K562 (cell line): Measurements from ENCODE around the gene S100A8. TPM values are rescaled to one million over a fixed set of nuclear protein-coding genes. Genes with fewer than 3 reads are reported as not detected.

Source experiments
- ATAC-seq: fragments of 200-7000 bp; cut with Tn5 transposase; 3 replicates; pipeline ENCODE4 v1.9.1; 2020; ENCODE audit warnings: moderate library complexity
- BruUV-seq: library from RNA; stranded (reverse); fragments of 400-500 nt; replicated peaks from 2 replicates; lab custom pipeline; 2021; lab: Mats Ljungman, UMichigan
- CTCF ChIA-PET: fragments of 300-600 bp; formaldehyde crosslinking; extraction: SDS; loops from one replicate; lab custom pipeline; 2021; ENCODE audit warnings: low intra/inter-chr PET ratio; lab: Yijun Ruan, JAX
- POLR2A ChIA-PET: fragments of 300-600, 350-650 bp; sonication (Branson Sonifier 250); formaldehyde crosslinking; extraction: SDS; loops from one replicate; lab custom pipeline; 2021; ENCODE audit warnings: antibody characterized with exemption, inconsistent platforms; lab: Yijun Ruan, JAX
- DNase-seq, 4 experiments: peaks; one replicate each; pipeline versions ENCODE4 v3.0.0 to v3.0.0-alpha.2; 2011 to 2018; ENCODE audit warnings: low spot score in 3 of 4, mixed read lengths in 3 of 4; ENCODE audit errors: extremely low read depth in 1 of 4
- FAIRE-seq: peaks from 2 replicates; lab custom pipeline; 2011; peaks lifted over from hg19 to GRCh38; lab: Jason Lieb, UNC
- H2AFZ ChIP-seq: 2 replicates; pipeline ENCODE4 v1.6.0; 2011; ENCODE audit warnings: low read depth, low read length, control low read depth, inconsistent platforms
- H3K27ac ChIP-seq: fragments of 200-600 bp; 3 replicates; pipeline ENCODE4 v1.8.0; 2011; ENCODE audit warnings: low read depth, mild to moderate bottlenecking, control low read depth, inconsistent platforms, low read length, moderate library complexity, mixed read lengths; ENCODE audit errors: extremely low read depth
- H3K27me3 ChIP-seq, 2 experiments: fragments of 300-600 bp in 1 of 2; 2 replicates in 1 of 2; 3 replicates in 1 of 2; pipeline versions ENCODE4 v1.6.0 to v1.8.0; 2011; ENCODE audit warnings: inconsistent platforms in 2 of 2, low read length in 2 of 2, mild to moderate bottlenecking in 1 of 2, mixed read lengths in 1 of 2, moderate library complexity in 1 of 2; ENCODE audit not compliant: control insufficient read depth in 2 of 2, insufficient read depth in 2 of 2
- H3K36me3 ChIP-seq: fragments of 300-600 bp; 3 replicates; pipeline ENCODE4 v1.8.0; 2011; ENCODE audit warnings: mild to moderate bottlenecking, low read length, inconsistent platforms; ENCODE audit not compliant: control insufficient read depth, insufficient read depth
- H3K4me1 ChIP-seq, 2 experiments: fragments of 200-600 bp in 1 of 2; replicated peaks in 1 of 2; 2 replicates in 1 of 2; 3 replicates in 1 of 2; pipeline versions ENCODE4 v1.5.1 to v1.8.0; 2011; ENCODE audit warnings: inconsistent platforms in 2 of 2, low read length in 2 of 2, mild to moderate bottlenecking in 1 of 2, mixed read lengths in 1 of 2, moderate library complexity in 1 of 2; ENCODE audit not compliant: control insufficient read depth in 2 of 2, insufficient read depth in 2 of 2
- H3K4me2 ChIP-seq: 2 replicates; pipeline ENCODE4 v1.6.1; 2011; ENCODE audit warnings: low read length, control low read depth, inconsistent platforms, mixed read lengths; ENCODE audit not compliant: insufficient read depth
- H3K4me3 ChIP-seq: fragments of 200-600 bp; sonication (generic), shearing (Covaris generic); 2 replicates; pipeline ENCODE4 v1.5.1; 2016; ENCODE audit warnings: control low read depth, inconsistent platforms
- H3K79me2 ChIP-seq: fragments of 200-600 bp; 3 replicates; pipeline ENCODE4 v1.8.0; 2011; ENCODE audit warnings: low read length, inconsistent platforms; ENCODE audit not compliant: control insufficient read depth, insufficient read depth
- H3K9ac ChIP-seq, 2 experiments: 2 replicates each; pipeline versions ENCODE4 v1.6.0 to v1.6.1; 2011; ENCODE audit warnings: low read depth in 2 of 2, low read length in 2 of 2, control low read depth in 1 of 2, inconsistent platforms in 1 of 2, mild to moderate bottlenecking in 1 of 2, mixed read lengths in 1 of 2; ENCODE audit not compliant: insufficient read depth in 1 of 2
- H3K9me1 ChIP-seq: one replicate; pipeline ENCODE4 v1.6.0; 2011; ENCODE audit warnings: inconsistent platforms, mild to moderate bottlenecking, low read length, moderate library complexity; ENCODE audit not compliant: control insufficient read depth, insufficient read depth
- H3K9me3 ChIP-seq: replicated peaks from 2 replicates; pipeline ENCODE4 v1.5.1; 2011; ENCODE audit warnings: low read depth, low read length, inconsistent platforms; ENCODE audit not compliant: control insufficient read depth, insufficient read depth
- H4K20me1 ChIP-seq: replicated peaks from 2 replicates; pipeline ENCODE4 v1.6.1; 2011; ENCODE audit warnings: low read length, inconsistent platforms, mixed read lengths; ENCODE audit not compliant: control insufficient read depth, insufficient read depth
- CREB5 ChIP-seq: fragments of 250-450 bp; sonication (Bioruptor Pico); IDR thresholded peaks from 2 replicates; pipeline ENCODE4 v1.5.0; 2020; ENCODE audit warnings: mild to moderate bottlenecking
- CTCFL ChIP-seq: IDR thresholded peaks from 2 replicates; pipeline ENCODE4 v1.6.1; 2011; ENCODE audit warnings: borderline replicate concordance, low read depth, mild to moderate bottlenecking, moderate library complexity, low read length; ENCODE audit not compliant: insufficient read depth, poor library complexity, severe bottlenecking
- ID3 ChIP-seq, 2 experiments: fragments of 250-450 bp in 1 of 2; fragments of 450-650 bp in 1 of 2; sonication (Bioruptor Pico) in 1 of 2; IDR thresholded peaks; 2 replicates each; pipeline versions ENCODE4 v1.6.1 to v1.8.0; 2016 to 2021; ENCODE audit warnings: mild to moderate bottlenecking in 2 of 2, moderate library complexity in 2 of 2, missing compliant biosample characterization in 1 of 2, missing genetic modification characterization in 1 of 2
- JUN ChIP-seq, 2 experiments: sonication (generic) in 1 of 2; formaldehyde crosslinking in 1 of 2; IDR thresholded peaks; 2 replicates each; pipeline versions ENCODE4 v1.6.1 to v1.8.0; 2012 to 2022; ENCODE audit warnings: borderline replicate concordance in 2 of 2, mild to moderate bottlenecking in 2 of 2, improper control_type of control experiment in 1 of 2, low read depth in 1 of 2, low read length in 1 of 2, missing genetic modification reagents in 1 of 2
- NR0B1 ChIP-seq: fragments of 450-650 bp; IDR thresholded peaks from one replicate; pipeline ENCODE4 v1.6.1; 2018; ENCODE audit warnings: mild to moderate bottlenecking, moderate library complexity; ENCODE audit not compliant: partially characterized antibody
- RBM15 ChIP-seq: fragments of 200-400 bp; formaldehyde crosslinking; IDR thresholded peaks from 2 replicates; pipeline ENCODE4 v1.6.1; 2018; ENCODE audit warnings: mild to moderate bottlenecking, low read length, moderate library complexity; ENCODE audit not compliant: insufficient read depth
- ZNF695 ChIP-seq: fragments of 450-650 bp; formaldehyde crosslinking; IDR thresholded peaks from 2 replicates; pipeline ENCODE4 v1.4.0; 2020; ENCODE audit warnings: mild to moderate bottlenecking, moderate library complexity
- WGBS: fragments of 100-300 bp; shearing (Covaris generic); methylation state at CpG from one replicate; pipeline ENCODE4 v1.1.6; 2016; ENCODE audit warnings: low coverage, mixed read lengths; ENCODE audit not compliant: insufficient coverage; ENCODE audit errors: missing lambda C conversion rate; 5-methylcytosine and 5-hydroxymethylcytosine counted together
- in situ Hi-C: fragments of 300-500 bp; cut with MboI; formaldehyde crosslinking; loops from 4 replicates; pipeline ENCODE4 v1.15.0; 2018; ENCODE audit warnings: inconsistent platforms, mixed read lengths
- intact Hi-C: fragments of 100-400 bp; cut with micrococcal nuclease; formaldehyde crosslinking; loops from 2 replicates; pipeline ENCODE4 v1.14.2; 2022
- polyA plus RNA-seq, 8 experiments: library from polyadenylated mRNA; depleted of rRNA in 4 of 8; stranded (reverse) in 5 of 8; unstranded in 3 of 8; fragments of >200 nt; fragmentation: Nextera tagmentation in 2 of 8; fragmentation: Illumina TruSeq in 1 of 8; extraction: Ambion mirVana in 2 of 8; extraction: Trizol in 1 of 8; gene quantifications; 2 replicates each; pipeline versions ENCODE4 v1.2.1 to v1.2.3, GENCODE V29; 2011 to 2014; ENCODE audit warnings: inconsistent platforms in 1 of 8, missing spikeins in 1 of 8
- total RNA-seq, 7 experiments: library from RNA; depleted of rRNA in 6 of 7; stranded (reverse); fragments of >200 nt in 6 of 7; fragmentation: Illumina TruSeq in 2 of 7; extraction: Trizol in 2 of 7; gene quantifications; 2 replicates each; pipeline versions ENCODE4 v1.2.1 to v1.2.3, GENCODE V29; 2011 to 2021; ENCODE audit warnings: low replicate concordance in 1 of 7

The S100A8 gene
- total and polyA plus RNA-seq, 9 of the 15 experiments (the other 6 are each of a cell fraction or from before 2014, with no cell fraction given) = 0.15 to 0.60 TPM; not detected in 7

- no TSS peak for BruUV-seq
- ATAC-seq (no peak), DNase-seq (no peak), FAIRE-seq (no peak)
- peaks cover 4 to 41% of the 10 kb centered on the region in 2 experiments; a peak in 4 of 5 replicates for H3K27me3 ChIP-seq
- WGBS = 15% methylated on average over 8 of the region's 8 CpGs
- H3K36me3 ChIP-seq = no peaks in the 10 kb centered on the region
- H3K9ac ChIP-seq = no peak overlapping the region
- ChIA-PET CTCF (interaction anchor here (2.0 kb wide), 1 partner anchor 139 kb away, joined by 13 read pairs; no protein-coding TSS in a partner anchor), POLR2A (interaction anchor here (1.2 to 1.4 kb wide), 2 partner anchors 10 to 258 kb away, joined by 4 read pairs; no protein-coding TSS in a partner anchor)
- in situ Hi-C loops = loop anchor here (10.0 kb wide), 1 partner anchor 398 kb away; no protein-coding TSS in a partner anchor
- no peaks in the 10 kb centered on the region for H3K9me1 ChIP-seq
- no peak overlapping the region for H3K4me3 ChIP-seq
- H3K79me2 ChIP-seq = no peaks in the 10 kb centered on the region
- intact Hi-C loops = loop anchor here (10.0 kb wide), 2 partner anchors 408 to 628 kb away; partner anchors contain the start of gene RAB13
- H4K20me1 ChIP-seq = peaks cover 3% of the 10 kb centered on the region; the same call in 1 of the 2 replicates
- no peak overlapping the region for H3K4me2 ChIP-seq
- H3K27ac ChIP-seq = no peak overlapping the region
- H3K9me3 ChIP-seq = no peaks in the 10 kb centered on the region
- H2AFZ ChIP-seq = no peak overlapping the region
- H3K4me1 ChIP-seq = peaks cover 0 to 5% of the 10 kb centered on the region in 2 experiments; a peak in 1 of 5 replicates
- TF ChIP-seq RBM15 = no peak
- TF ChIP-seq ZNF695 (CRISPR knock-in tag) = no peak
- no peak for TF ChIP-seq ID3 (CRISPR knock-in tag; IDR thresholded peaks at IDR 0.05)
- TF ChIP-seq ID3 (tag; IDR thresholded peaks at IDR 0.05) = no peak
- no peak for TF ChIP-seq JUN (IDR thresholded peaks at IDR 0.05; ENCODE audit: borderline replicate concordance, low read depth, low read length)
- no peak for TF ChIP-seq JUN (CRISPR knock-in tag; IDR thresholded peaks at IDR 0.05; ENCODE audit: borderline replicate concordance)
- TF ChIP-seq NR0B1 = no peak
- no peak for TF ChIP-seq CREB5 (CRISPR knock-in tag)
- no peak for TF ChIP-seq CTCFL
These were observed 34.3 kb downstream of the S100A8 start for GRCh38 chr1:153356392-153357075.
